ENCODE results near the gene NRAP.

GRCh38 chr10:113641702-113642101 is 22.1 kb downstream of the NRAP start:
- TF ChIP-seq CTCF (IDR thresholded peaks at IDR 0.05 in 4 of 5, conservative IDR thresholded peaks at IDR 0.05 in 1 of 5) (no peak), POLR2A (IDR thresholded peaks at IDR 0.05) (no peak)
